ENCODE measurements around the gene MAPT.
A peak's percentile ranks its signal among the peaks of the same experiment; 100 is the strongest.

Gene MAPT

DNA sequence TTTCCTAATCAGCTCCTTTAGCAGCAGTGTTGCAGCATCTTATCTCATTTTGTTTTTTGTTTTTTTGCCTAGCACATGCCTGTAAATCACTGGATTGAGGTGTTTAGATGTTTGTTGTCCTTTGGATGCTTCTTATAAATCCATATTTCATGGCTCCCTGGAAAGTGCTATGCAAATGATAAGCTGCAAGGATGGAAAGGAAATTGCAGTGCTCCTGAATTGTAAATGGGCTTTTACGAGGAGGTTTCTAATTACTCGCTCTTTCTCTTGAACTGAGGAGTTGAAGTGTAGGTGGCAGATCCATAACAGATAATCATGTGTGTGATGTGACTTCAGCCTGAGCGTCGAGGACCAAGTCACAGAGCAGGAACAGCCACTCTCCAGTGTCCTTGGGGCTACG lies 45.0 kb downstream of the MAPT start:
- Mint-ChIP-seq H3K4me3 (no peak overlapping the region), H3K36me3 (ENCODE audit: low read depth) (no peaks in the 10 kb centered on the region), H3K9me3 (no peaks in the 10 kb centered on the region), H3K27ac (no peak overlapping the region), H3K27me3 (peaks cover 43% of the 10 kb centered on the region), H3K4me1 (ENCODE audit: low read depth) (no peaks in the 10 kb centered on the region)

DNA sequence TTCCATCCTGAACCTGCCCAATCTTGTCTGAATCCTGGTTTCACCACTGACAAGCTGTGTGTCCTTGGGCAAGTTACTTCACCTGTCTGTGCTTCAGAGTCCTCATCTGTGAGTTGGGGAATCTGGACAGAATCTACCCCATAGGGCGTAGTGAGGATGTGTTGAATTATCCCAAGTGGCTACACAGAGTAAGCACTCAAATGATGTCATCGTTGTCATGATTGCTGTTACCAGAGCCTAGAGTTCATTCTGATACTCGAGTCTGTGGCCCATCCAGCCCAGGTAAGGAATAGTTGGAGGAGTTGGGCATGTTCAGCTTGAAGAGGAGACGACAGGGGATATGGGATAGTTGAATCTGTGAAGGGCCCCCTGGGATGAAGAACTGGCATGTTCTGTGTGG lies 45.9 kb downstream of the MAPT start:
- Mint-ChIP-seq H3K9me3 (no peaks in the 10 kb centered on the region), H3K4me1 (ENCODE audit: low read depth) (no peaks in the 10 kb centered on the region), H3K27ac (no peak overlapping the region), H3K36me3 (ENCODE audit: low read depth) (no peaks in the 10 kb centered on the region), H3K27me3 (peaks cover 43% of the 10 kb centered on the region), H3K4me3 (no peak overlapping the region)

DNA sequence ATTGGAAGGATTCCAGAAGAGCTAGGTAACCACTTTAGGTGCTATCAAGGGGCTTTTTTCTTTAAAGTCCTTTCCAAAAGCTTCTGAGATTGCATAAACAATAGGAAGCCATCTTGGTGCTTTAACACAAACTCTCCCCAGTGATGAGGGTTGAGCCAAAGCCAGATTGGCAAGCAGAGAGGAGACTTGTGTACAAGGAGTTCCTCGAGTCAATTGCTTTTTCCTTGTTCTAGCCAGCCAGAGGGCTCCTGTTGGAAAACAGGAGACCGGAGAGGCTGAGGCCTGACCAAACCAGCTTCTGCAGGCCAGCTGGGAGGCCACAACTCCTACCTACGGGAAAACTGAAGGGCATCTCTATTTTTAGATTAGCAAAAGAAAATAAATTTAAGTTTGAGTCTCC lies 46.5 kb downstream of the MAPT start:
- no peak overlapping the region for H3K4me3 Mint-ChIP-seq
- H3K27ac Mint-ChIP-seq = no peak overlapping the region
- H3K4me1 Mint-ChIP-seq (ENCODE audit: low read depth) = no peaks in the 10 kb centered on the region
- H3K36me3 Mint-ChIP-seq (ENCODE audit: low read depth) = no peaks in the 10 kb centered on the region
- no peaks in the 10 kb centered on the region for H3K9me3 Mint-ChIP-seq
- H3K27me3 Mint-ChIP-seq = peaks cover 41% of the 10 kb centered on the region

DNA sequence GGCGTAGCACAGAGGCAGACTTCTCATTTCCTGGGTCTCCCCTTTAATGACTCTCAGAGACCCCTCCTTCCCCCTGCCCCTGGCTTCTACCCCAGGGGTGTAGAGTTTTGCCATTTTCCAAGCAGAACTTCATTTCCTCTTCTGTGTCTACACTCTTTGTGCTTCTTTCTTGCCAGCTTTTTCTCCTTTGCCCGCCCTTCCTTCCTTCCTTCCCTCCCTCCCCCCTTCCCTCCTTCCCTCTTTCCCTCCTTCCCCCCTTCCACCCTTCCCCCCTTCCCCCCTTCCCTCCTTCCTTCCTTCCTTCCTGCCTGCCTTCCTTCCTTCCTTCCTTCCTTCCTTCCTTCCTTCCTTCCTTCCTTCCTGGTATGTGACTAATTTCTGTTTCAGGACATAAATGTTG lies 47.0 kb downstream of the MAPT start:
- no peaks in the 10 kb centered on the region for H3K9me3 Mint-ChIP-seq
- H3K4me1 Mint-ChIP-seq (ENCODE audit: low read depth) = no peaks in the 10 kb centered on the region
- H3K27me3 Mint-ChIP-seq = peaks cover 39% of the 10 kb centered on the region
- H3K36me3 Mint-ChIP-seq (ENCODE audit: low read depth) = no peaks in the 10 kb centered on the region
- no peak overlapping the region for H3K4me3 Mint-ChIP-seq
- peak overlapping the region; percentile 26 for H3K27ac Mint-ChIP-seq

DNA sequence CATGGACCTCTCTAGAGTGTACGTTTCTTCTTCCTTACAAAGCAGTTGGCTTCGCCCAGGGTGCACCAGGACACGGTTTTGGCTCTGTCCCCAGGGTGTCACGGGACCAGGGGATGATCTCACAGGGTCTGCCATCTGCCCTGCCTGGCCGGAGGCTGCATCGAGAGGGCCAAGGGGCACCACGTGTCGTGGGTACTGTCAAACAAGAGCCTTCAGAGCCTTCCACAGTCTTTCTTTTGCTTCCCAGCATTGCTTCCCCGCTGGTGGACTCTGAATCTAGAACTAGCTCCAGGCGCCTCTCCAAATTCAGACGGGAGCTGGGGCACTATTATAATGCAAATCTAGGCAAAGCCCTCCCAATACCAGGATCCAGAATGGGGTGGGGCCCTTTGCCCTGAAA lies 47.9 kb downstream of the MAPT start:
- Mint-ChIP-seq H3K27me3 (peaks cover 35% of the 10 kb centered on the region), H3K9me3 (no peaks in the 10 kb centered on the region), H3K4me1 (ENCODE audit: low read depth) (no peaks in the 10 kb centered on the region)

DNA sequence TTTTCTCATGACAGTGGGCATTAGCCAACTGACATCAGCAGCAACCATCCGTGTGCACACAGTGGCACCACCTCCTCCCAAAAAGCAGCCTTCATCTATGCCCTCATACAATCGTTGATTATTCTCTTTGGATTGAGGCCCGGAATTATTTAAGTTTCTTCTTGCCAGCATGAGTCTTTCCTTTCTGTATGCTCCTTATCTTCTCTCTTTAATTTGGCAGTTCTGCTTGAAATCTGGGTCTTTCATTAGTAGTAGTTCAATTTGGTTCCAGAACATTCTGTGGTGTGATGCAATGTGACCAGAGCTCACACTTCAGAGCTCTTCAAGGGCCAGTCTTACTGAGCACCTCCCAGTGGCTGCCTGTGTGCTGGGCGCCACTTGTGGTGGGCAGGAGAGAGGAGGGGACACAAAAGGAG lies 52.5 kb downstream of the MAPT start:
- H3K9me3 Mint-ChIP-seq = no peaks in the 10 kb centered on the region

More for the DNA sequence above, 47.9 kb downstream of the MAPT start:
- H3K4me3 Mint-ChIP-seq = no peak overlapping the region
- no peak overlapping the region for H3K27ac Mint-ChIP-seq
- H3K36me3 Mint-ChIP-seq (ENCODE audit: low read depth) = no peaks in the 10 kb centered on the region

DNA sequence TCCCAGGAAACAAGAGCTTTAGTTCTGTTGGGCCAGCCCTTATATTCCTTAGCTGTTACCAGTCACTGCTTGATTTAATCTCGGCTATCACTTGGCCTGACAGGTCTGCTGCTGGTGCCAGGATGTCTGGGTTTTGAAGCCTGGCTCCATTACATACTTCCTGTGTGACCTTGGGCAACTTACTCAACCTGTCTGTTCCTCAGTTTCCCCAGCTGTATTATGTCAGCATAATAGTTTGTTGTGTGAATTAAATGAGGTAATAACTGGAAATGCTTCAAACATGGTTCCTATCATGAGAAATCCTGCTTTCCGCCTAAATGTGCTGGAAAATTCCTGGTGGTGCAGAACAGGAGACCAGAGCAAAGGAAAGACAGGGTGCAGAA lies 54.1 kb downstream of the MAPT start:
- Mint-ChIP-seq H3K4me3 (no peak overlapping the region), H3K9me3 (no peaks in the 10 kb centered on the region), H3K27me3 (peaks cover 41% of the 10 kb centered on the region), H3K36me3 (ENCODE audit: low read depth) (no peaks in the 10 kb centered on the region), H3K27ac (no peak overlapping the region), H3K4me1 (ENCODE audit: low read depth) (peaks cover 7% of the 10 kb centered on the region)

More for the DNA sequence above, 52.5 kb downstream of the MAPT start:
- Mint-ChIP-seq H3K36me3 (ENCODE audit: low read depth) (no peaks in the 10 kb centered on the region), H3K27me3 (peaks cover 43% of the 10 kb centered on the region), H3K4me1 (ENCODE audit: low read depth) (peaks cover 7% of the 10 kb centered on the region), H3K27ac (no peak overlapping the region), H3K4me3 (no peak overlapping the region)

DNA sequence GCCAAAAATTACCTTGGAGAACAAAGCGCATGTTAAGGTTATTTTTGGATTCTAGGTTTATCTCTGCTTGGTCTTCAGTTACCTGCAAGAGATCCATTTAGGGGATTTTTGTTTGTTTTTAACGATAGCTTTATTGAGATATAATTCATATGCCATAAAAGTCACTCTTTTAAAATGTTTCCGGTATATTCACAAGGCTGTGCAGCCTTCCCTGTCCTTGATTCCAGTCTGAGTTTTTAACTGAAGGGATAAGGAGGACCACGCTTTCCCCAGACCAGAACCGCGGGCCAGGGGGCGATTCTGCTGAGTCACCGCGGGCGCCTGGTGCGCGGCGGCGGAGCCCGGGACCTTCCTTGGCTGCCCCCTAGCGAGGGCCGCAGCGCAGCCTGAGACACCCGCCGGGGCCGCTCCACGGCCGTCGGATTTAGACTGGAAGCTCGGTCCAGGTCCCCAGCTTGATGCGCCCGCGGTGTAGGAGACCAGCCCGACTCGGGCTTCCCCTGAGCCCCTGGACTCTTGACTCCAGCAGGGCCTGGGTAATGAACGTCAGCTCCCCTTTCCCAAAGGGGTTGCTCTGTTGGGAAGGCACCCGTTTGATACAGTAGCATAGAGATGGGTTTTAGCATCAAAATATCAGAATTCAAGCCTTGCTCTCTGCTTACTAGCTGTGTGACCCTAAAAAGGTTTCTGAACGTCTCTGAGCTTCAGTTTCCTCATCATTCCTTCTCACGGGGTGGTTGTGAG lies 54.7 kb downstream of the MAPT start:
- H3K4me1 Mint-ChIP-seq (ENCODE audit: low read depth) = peaks cover 7% of the 10 kb centered on the region
- H3K9me3 Mint-ChIP-seq = no peaks in the 10 kb centered on the region
- no peak overlapping the region for H3K27ac Mint-ChIP-seq
- H3K36me3 Mint-ChIP-seq (ENCODE audit: low read depth) = no peaks in the 10 kb centered on the region
- peak overlapping the region; percentile 45 for H3K4me3 Mint-ChIP-seq
- H3K27me3 Mint-ChIP-seq = peaks cover 35% of the 10 kb centered on the region

DNA sequence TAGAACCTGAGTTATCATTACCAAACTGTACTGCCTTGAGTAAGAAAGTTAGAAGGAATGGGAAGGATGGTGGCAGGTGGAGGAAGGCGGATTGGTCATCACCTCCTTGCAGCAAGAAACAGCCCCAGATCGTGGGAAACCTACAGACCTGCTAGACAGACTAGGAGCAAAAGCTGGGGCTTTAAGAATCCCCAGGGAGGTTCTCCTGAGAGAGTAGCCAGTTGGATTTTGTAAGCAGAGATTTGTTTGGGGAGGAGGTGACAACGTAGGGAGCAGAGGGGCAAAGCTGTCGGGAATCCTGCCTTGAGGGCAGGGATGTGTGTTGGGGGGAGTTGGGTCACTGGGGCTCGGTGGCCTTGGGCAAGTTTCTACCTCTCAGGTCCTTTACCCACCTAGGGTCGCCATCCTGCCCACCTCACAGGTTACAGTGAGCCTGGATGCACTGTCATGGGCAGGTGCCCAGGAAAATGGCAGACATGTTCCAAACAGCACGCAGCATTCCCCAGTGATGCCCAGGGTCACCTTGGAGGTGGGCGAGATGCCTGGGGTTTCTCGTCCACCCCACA lies 55.5 kb downstream of the MAPT start:
- Mint-ChIP-seq H3K4me1 (ENCODE audit: low read depth) (peaks cover 7% of the 10 kb centered on the region), H3K36me3 (ENCODE audit: low read depth) (no peaks in the 10 kb centered on the region), H3K27ac (no peak overlapping the region), H3K4me3 (no peak overlapping the region), H3K27me3 (peaks cover 35% of the 10 kb centered on the region), H3K9me3 (no peaks in the 10 kb centered on the region)

DNA sequence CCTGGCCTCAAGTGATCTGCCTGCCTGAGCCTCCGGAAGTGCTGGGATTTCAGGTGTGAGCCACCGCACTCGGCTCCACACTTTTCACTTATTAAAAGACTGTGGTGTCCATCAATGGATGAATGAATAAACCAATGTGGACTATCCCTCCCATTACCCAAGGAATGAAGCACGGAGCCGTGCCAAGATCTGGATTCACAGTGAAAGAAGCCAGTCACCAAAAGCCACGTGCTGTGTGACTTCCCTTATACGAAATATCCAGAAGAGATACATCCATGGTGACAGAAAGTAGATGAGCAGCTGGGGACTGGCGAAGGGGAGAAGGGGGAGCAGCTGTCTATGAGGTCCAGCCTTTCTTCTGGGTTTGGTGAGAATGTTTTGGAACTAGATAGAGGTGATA lies 56.5 kb downstream of the MAPT start:
- Mint-ChIP-seq H3K9me3 (no peaks in the 10 kb centered on the region), H3K27ac (no peak overlapping the region), H3K36me3 (ENCODE audit: low read depth) (no peaks in the 10 kb centered on the region), H3K4me3 (no peak overlapping the region), H3K4me1 (ENCODE audit: low read depth) (peaks cover 7% of the 10 kb centered on the region), H3K27me3 (peaks cover 34% of the 10 kb centered on the region)

DNA sequence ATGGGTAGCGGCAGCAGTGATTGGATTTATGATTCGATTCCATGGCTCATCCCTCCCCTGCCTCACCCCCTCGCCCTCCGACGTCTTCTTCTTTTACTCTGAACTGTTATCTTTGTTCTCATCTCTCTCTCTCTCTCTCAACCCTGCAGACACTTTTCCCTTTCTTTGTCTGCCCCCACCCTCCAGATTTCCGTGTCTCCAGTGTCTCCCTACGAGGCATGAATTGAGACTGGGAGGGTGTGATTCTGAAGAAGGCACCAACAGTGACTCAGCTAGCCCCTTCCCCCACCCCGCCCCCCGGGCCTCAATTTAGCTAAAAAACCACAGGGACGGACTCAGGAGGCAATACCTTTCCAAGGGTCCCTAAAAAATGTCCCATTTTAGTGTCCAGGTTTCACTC lies 57.0 kb downstream of the MAPT start:
- no peaks in the 10 kb centered on the region for H3K36me3 Mint-ChIP-seq (ENCODE audit: low read depth)
- H3K9me3 Mint-ChIP-seq = no peaks in the 10 kb centered on the region
- peaks cover 31% of the 10 kb centered on the region for H3K27me3 Mint-ChIP-seq
- H3K27ac Mint-ChIP-seq = peak overlapping the region; percentile 65
- H3K4me3 Mint-ChIP-seq = no peak overlapping the region
- H3K4me1 Mint-ChIP-seq (ENCODE audit: low read depth) = peaks cover 7% of the 10 kb centered on the region

DNA sequence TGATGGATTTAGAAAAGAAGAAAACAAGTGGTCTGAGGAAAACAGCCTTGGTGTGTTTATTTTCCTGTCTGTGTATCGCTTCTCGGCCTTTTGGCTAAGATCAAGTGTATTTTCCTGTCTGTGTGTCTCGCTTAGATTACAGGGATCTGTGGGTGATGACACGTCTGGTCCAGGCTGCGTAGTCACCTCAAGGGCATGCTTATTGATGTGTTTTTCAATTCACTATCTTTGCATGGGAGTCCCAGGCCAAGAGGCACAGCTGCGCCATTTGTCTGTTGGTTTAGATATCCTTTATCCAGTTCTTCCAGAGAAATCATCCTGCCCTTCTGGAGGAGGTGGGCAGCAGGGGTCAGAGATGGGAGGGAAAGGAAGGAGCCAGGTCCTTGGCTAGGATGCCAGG lies 57.6 kb downstream of the MAPT start:
- H3K4me3 Mint-ChIP-seq = no peak overlapping the region
- H3K4me1 Mint-ChIP-seq (ENCODE audit: low read depth) = peaks cover 7% of the 10 kb centered on the region
- peaks cover 28% of the 10 kb centered on the region for H3K27me3 Mint-ChIP-seq
- no peaks in the 10 kb centered on the region for H3K9me3 Mint-ChIP-seq
- H3K36me3 Mint-ChIP-seq (ENCODE audit: low read depth) = no peaks in the 10 kb centered on the region
- H3K27ac Mint-ChIP-seq = peak overlapping the region; percentile 65

DNA sequence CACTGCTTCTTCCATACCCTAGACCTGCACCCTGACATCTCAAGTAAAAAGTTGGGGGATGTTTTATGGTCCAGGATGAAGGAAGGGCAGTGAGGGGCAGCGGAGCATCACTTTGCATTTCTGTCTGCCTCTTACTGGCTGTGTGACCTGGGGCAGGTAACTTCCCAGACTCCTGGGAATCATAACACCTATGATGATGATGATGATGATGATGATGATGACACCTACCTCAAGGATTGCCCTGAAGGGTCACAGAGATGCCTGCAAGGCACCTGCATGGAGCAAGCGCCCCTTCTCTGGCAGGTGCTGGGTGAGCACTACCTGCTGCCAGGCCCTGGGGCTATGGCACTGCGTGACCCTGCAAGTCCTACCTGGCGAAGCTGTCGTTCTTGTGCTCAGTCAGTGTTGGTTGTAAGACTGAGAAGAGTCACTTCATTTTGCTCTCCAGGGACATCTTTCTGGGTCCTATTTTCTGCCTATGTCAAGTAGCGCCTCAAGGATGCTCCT lies 58.5 kb downstream of the MAPT start:
- Mint-ChIP-seq H3K27me3 (peaks cover 28% of the 10 kb centered on the region), H3K4me1 (ENCODE audit: low read depth) (peaks cover 7% of the 10 kb centered on the region), H3K27ac (no peak overlapping the region), H3K4me3 (no peak overlapping the region), H3K9me3 (no peaks in the 10 kb centered on the region), H3K36me3 (ENCODE audit: low read depth) (no peaks in the 10 kb centered on the region)

DNA sequence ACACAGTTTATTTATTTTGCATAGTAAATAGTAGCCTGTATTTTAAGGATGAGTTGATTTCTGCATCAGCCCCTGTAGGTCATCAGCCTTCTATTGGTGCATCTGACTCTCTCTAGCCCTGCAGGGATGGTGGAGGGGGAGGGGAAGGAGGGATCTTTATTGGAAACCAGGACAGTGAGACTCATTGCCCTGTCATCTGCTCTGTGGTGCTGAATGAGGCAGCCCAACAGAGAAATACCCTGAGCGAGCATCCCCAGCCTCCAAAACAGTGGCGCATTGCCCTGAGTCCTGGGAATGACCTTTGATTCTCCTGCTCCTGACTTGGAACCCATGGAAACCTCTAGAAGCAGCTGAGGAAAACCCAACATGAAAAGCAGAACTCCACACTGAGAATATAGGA lies 59.2 kb downstream of the MAPT start:
- Mint-ChIP-seq H3K36me3 (ENCODE audit: low read depth) (no peaks in the 10 kb centered on the region), H3K27ac (no peak overlapping the region), H3K27me3 (peaks cover 28% of the 10 kb centered on the region), H3K9me3 (no peaks in the 10 kb centered on the region), H3K4me3 (no peak overlapping the region), H3K4me1 (ENCODE audit: low read depth) (peaks cover 7% of the 10 kb centered on the region)

DNA sequence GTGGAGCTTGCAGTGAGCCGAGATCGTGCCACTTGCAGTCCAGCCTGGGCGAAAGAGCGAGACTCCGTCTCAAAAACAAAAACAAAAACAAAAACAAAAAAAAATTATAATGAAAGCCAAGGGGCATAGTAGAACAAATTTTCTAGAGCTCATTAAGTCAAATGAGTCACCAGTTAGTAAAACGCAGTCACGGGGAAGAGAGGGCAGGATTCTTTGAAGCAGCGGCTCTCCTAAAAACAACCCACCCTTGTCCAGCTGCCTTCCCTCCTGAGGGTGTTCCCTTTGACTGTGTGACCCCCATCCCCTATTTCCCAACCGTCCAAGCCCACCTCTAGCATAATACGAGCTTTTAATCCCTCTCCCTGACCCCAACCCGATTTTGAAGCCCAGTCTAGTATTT lies 60.6 kb downstream of the MAPT start:
- H3K4me3 Mint-ChIP-seq = no peak overlapping the region
- no peaks in the 10 kb centered on the region for H3K36me3 Mint-ChIP-seq (ENCODE audit: low read depth)
- H3K27ac Mint-ChIP-seq = no peak overlapping the region
- H3K4me1 Mint-ChIP-seq (ENCODE audit: low read depth) = no peaks in the 10 kb centered on the region
- H3K9me3 Mint-ChIP-seq = no peaks in the 10 kb centered on the region
- H3K27me3 Mint-ChIP-seq = peaks cover 19% of the 10 kb centered on the region

DNA sequence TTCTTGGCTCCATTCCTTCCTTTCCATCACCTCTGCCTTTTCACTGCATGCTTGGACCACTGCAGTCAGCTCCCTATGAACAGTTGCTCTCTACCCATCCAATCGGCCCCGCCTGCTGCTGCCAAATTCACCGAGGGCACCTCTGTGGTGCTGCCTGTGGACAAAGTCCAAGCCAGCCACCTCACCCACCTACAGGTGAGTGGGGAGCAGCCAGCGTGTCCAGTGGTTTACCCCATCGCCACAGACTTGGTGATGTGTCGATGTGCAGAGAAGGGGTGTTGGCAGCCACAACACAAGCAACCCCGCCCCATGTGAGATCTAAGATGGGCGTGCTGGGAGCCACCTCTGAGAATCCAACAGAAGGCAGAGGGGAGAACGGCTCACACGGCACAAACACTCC lies 61.0 kb downstream of the MAPT start:
- H3K27ac Mint-ChIP-seq = no peak overlapping the region
- H3K36me3 Mint-ChIP-seq (ENCODE audit: low read depth) = no peaks in the 10 kb centered on the region
- H3K27me3 Mint-ChIP-seq = peaks cover 17% of the 10 kb centered on the region
- no peaks in the 10 kb centered on the region for H3K4me1 Mint-ChIP-seq (ENCODE audit: low read depth)
- H3K9me3 Mint-ChIP-seq = no peaks in the 10 kb centered on the region
- H3K4me3 Mint-ChIP-seq = no peak overlapping the region
